ENCODE measurements around the gene MX2.
"Not testable (repeated sequence)": the region's sequence is repeated elsewhere in the genome, so short reads cannot be mapped to it uniquely, and the experiment has no call there.

Gene MX2

DNA sequence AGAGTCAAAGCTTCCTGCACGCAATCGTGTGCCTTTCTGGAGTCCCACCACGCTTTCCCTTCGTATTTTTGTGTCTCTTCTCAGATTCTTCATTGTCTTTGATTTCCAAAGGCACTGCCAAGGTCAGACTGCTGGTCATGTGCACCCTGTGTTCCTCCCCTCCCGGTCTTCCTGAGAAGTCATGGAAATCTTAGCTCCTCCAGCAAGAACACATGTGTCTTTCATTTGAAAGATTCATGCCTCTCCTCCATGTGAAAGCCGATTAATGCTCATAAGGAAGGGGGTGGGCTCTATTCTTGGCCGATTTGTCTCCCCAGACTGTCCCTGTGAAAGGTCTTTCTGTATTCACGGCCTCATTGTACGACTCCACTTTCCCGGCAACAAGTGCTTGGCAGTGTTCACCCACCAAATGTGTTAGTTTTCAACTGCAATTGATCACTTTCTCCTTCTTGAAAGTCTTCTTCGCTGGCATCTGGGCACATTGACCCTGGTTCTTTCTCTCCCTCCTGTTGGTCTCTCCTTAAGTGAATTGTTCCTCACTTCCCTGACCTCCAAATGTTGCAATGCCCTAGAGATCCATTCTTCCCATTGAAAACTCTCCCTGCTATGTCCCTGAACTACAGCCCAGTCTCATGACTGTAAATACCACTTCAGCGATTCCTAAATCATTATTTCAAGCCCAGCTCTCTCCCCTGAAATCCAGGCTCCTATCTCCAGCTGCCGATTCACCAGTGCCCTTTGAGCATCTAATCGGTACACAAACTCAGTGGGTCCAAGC is 25.4 kb downstream of the MX2 start:
- no peak for DNase-seq (ENCODE audit: low read depth in 2 of 2)

GRCh38 chr21:41387824-41388223 is 26.0 kb downstream of the MX2 start:
- no peak for DNase-seq (ENCODE audit: low read depth in 2 of 2)

- no peak for DNase-seq (ENCODE audit: low read depth in 2 of 2)
These were observed 26.4 kb downstream of the MX2 start for GRCh38 chr21:41388259-41388658.

- no peak for DNase-seq (ENCODE audit: low read depth in 2 of 2)
These were observed 28.3 kb downstream of the MX2 start for GRCh38 chr21:41390043-41390639.

DNA sequence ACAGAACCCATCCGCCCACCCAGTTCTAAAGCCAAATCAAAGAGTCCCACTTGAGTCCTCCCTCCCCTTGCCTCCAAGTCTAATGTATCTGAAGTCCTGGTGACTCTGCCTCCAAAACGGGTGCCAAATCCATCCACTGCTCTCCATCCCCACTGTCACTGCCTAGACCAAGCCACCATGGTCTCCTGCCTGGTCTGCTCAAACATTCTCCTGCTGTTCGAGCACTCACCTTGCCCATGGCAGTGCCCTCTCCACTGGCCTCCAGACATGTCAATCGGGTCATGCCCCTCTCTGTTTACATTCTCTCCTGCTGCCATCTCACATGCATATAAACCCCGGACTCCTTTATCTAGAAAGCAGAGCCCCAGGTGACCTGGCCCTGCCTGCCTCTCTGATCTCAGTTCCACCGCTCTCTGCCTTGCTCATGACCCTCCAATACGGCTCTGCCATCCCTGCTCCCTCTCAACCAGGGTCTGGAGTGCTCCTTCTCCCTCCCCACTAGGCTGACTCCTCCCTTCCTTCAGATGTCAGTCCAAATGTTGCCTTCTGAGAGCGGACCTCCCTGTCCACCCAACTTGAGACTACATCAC is 32.1 kb downstream of the MX2 start:
- no peak for DNase-seq (ENCODE audit: low read depth in 2 of 2)

GRCh38 chr21:41396558-41397075 is 34.8 kb downstream of the MX2 start:
- DNase-seq (ENCODE audit: low read depth in 2 of 2), result no peak

- no peak for DNase-seq (ENCODE audit: low read depth in 2 of 2)
These were observed 35.7 kb downstream of the MX2 start for GRCh38 chr21:41397471-41397891.

DNA sequence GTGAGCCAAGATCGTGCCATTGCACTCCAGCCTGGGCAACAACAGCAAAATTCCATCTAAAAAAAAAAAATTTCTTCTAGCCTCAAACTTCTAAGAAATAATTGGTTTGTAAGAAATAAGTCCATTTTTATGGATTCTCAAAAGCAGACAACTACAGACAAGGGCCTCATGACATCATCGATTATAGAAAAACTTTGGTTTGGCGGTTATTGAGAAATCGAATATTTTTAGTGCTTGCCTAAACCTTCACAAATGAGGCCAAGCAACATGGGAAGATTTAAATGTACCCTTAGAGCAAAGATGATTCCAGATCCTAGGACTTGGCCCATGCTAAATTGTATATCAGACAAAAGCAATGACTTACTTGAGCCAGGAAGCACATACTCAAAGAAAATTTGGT is 36.4 kb downstream of the MX2 start:
- DNase-seq (ENCODE audit: low read depth in 2 of 2), result no peak

GRCh38 chr21:41398831-41399230 is 37.0 kb downstream of the MX2 start:
- DNase-seq (ENCODE audit: low read depth in 2 of 2), result no peak

GRCh38 chr21:41399246-41399800 is 37.5 kb downstream of the MX2 start:
- DNase-seq (ENCODE audit: low read depth in 2 of 2), result no peak

DNA sequence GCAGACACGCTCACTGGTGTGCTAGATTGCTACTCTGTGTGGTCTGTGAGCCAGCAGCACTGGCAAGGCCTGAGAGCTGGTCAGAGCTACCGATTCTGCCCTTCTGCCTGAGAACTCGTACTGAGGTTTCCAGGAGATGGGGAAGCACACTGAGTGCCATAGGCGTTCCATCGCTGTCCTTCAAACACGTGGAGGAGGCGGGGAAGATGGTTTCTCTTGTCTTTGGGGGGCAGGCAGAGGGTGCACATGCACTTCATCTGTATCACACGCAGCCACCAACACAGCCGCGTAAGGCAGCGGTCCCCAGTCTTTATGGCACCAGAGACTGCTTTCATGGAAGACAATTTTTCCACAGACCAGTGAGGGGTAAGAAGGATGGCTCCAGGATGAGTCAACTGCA is 40.4 kb downstream of the MX2 start:
- DNase-seq (ENCODE audit: low read depth in 2 of 2), result no peak

DNA sequence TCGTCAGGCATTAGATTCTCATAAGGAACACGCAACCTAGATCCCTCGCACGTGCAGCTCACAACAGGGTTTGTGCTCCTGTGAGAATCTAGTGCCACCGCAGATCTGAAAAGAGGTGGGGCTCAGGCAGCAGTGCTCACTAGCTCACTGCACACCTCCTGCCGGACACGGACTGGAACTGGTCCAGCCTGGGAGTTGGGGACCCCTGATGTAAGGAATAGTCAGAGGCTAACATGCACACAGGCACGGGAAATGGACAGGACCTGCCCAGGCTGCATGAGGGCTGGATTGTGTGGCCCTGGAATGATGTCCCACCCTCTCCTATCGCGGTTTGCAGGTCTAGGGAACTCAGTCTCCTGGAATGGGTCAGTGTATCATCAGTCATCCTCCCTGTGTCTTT is 41.0 kb downstream of the MX2 start:
- no peak for DNase-seq (ENCODE audit: low read depth in 2 of 2)

DNA sequence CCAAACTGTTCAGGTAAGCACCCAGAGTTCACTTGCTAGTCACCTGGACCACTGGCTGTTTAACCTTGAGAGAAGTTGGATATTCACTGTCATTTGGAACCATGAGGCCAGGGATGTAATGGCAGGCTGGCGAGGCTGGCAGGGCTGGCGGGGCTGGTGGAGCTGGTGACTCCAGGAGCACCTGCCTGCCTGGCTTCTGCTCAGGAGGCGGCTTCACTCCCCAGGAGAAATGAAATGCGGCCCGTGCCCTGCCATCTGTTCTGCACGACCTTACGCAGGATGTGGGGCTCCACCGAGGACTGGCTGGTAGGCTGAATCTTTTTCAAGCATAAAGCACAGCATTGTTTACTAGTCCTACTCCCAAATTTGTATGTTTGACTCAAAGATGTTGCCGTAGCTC is 41.5 kb downstream of the MX2 start:
- no peak for DNase-seq (ENCODE audit: low read depth in 2 of 2)

- no peak for DNase-seq (ENCODE audit: low read depth in 2 of 2)
These were observed 42.1 kb downstream of the MX2 start for GRCh38 chr21:41403966-41404365.

DNA sequence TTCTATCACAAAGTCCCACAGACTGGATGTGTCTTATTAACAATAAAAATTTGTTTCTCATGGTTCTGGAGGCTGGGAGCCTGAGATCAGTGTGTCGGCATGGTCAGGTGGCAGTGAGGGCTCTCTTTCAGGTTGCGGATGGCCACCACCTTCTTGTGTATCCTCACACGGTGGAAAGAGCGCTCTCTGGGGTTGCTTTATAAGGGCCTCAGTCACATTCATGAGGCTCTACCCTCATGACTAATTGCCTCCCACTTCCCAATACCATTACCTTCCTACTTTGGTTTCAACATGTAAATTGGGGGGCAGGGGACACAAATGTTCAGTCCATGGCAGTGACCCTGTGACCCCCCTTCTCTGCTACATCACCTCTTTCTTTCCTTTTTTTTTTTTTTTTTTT is 43.5 kb downstream of the MX2 start:
- no peak for DNase-seq (ENCODE audit: low read depth in 2 of 2)

- no peak for DNase-seq (ENCODE audit: low read depth in 2 of 2)
These were observed 44.5 kb downstream of the MX2 start for GRCh38 chr21:41406340-41406739.

DNA sequence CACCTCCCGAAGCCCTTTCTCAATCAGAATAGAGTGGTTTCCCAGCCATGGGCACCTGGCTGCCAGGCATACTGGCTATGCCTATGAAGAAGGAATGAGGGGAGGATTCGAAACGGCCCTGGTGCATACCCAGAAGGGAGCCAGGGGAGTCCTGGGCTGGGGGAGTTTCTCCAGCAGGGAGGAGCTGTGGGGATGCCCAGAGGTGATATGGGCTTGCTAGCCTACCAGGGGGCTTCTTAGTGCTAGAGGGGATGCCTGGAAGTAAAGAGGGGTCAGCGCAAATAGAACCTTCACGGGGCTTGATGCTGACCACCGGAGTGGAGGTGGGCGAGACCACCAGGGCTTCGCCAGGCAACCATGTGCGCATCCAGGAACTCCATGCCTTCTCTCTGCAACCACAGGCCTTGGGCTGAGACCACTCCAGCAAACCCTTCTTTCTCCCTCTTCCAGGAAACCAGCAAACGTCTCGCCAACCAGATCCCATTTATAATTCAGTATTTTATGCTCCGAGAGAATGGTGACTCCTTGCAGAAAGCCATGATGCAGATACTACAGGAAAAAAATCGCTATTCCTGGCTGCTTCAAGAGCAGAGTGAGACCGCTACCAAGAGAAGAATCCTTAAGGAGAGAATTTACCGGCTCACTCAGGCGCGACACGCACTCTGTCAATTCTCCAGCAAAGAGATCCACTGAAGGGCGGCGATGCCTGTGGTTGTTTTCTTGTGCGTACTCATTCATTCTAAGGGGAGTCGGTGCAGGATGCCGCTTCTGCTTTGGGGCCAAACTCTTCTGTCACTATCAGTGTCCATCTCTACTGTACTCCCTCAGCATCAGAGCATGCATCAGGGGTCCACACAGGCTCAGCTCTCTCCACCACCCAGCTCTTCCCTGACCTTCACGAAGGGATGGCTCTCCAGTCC is 46.0 kb downstream of the MX2 start:
- no peak for DNase-seq (ENCODE audit: low read depth in 2 of 2)

- no peak for DNase-seq (ENCODE audit: low read depth in 2 of 2)
These were observed 48.5 kb downstream of the MX2 start for GRCh38 chr21:41410361-41410760.

DNA sequence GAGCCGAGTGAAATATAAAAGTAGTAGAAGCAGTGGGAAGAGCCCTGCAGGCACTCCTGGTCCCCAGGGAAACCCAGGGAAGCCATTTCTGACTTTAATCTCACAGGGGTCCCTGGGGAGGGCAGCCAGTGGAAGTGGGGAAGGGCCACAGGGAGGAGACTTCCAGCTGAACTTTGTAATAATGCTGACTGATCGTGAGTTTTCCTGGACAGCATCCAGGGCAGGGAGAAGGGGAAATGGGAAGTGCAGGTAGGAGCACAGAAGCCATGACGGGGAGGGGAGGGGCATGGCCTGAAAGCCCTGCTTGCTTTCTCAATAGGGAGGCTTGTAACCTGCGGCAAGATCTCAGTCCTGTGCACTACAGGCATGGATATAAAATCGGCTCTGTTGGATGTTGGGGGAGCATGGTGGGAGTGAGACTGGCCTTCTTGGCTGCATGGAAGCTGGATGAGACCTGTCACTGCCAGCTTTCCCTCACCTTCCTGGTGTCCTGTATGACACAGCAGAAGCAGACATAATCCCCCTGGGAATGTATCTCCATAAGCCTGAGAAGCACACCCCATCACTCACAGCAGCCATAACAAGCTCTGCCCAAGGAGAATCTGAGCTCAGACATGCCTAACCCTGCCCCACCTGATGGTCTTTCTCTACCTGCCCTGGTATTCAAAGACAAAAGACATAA is 49.1 kb downstream of the MX2 start:
- no peak for DNase-seq (ENCODE audit: low read depth in 2 of 2)

GRCh38 chr21:41411449-41412089 is 49.7 kb downstream of the MX2 start:
- DNase-seq (ENCODE audit: low read depth in 2 of 2), result no peak

DNA sequence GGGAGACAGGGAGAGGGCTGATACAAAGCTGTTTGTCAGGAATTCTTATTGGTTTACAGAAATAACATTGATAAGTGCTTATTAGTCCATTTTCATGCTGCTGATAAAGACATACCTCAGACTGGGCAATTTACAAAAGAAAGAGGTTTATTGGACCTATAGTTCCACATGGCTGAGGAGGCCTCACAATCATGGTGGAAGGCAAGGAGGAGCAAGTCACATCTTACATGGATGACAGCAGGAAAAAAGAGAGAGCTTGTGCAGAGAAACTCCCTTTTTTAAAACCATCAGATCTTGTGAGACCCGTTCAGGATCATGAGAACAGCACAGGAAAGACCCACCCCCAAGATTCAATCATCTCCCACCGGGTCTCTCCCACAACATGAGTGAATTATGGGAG is 55.7 kb downstream of the MX2 start:
- DNase-seq (ENCODE audit: low read depth in 2 of 2), result not testable (repeated sequence)
